Measurements from ENCODE around the gene LHB.

LHB gene

DNA sequence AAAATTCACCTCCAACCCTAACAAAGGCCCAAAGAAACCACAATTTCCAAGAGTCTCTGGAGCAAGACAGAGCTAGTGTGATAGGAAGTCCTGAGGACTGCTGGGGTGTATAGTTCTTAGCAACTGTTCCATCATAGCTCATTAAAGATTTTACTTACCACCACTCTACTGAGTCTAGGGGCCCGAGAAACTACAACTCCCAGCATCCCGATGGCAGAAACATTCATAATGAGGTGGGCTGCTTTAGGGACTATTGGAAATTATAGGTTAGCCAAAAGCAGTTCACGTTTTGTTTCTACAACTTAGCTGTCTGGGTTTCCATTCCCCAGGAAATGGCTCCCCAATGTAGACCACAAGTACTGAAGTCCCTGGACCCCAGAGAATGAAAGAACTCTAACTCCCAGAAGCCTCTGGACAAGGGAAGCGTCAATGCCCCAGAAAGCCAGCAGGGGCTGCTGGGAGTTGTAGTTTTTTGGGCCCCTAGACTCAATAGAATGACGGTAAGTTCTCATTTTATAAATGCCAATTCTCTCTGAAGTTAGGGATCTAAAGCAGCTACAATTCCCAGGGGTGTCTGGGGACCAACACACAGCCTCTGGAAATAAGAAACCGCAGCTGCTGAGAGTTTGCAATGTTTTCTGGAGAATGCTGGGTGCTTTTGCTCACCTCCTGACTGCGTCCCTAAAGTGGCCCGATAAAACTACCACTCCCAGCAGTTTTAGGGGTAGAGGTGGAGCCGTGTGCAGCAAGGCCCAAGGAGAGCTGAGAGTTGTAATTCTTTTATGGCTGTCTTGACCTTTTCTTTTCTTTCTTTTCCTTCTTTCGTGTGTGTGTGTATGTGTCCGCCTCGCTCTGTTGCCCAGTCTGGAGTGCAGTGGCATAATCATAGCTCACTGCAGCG is 40.7 kb downstream of the LHB start:
- peak; percentile 42 for DNase-seq

DNA sequence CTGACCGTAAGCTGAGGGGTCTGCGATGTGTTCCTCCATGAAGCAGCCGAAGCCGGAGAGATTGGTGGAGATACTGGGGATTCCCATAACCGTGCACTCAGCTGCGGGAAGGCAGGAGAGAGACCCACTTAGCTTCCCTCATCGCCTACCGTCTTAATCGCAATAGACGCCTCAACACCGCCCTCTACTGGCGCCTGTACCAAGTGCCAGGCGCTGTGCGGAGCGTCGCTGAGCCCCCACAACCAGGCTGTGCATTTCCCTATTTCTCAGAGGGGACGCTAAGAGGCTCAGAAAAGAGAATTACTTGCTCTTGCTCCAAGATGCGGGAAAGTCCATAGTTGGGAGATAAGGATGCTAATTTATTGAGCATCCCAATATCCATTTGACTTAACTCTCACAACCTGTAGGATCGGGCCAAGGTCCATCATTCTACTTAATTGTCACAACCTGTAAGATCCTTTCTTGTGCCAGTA is 45.9 kb downstream of the LHB start:
- peak; percentile 77 for DNase-seq

DNA sequence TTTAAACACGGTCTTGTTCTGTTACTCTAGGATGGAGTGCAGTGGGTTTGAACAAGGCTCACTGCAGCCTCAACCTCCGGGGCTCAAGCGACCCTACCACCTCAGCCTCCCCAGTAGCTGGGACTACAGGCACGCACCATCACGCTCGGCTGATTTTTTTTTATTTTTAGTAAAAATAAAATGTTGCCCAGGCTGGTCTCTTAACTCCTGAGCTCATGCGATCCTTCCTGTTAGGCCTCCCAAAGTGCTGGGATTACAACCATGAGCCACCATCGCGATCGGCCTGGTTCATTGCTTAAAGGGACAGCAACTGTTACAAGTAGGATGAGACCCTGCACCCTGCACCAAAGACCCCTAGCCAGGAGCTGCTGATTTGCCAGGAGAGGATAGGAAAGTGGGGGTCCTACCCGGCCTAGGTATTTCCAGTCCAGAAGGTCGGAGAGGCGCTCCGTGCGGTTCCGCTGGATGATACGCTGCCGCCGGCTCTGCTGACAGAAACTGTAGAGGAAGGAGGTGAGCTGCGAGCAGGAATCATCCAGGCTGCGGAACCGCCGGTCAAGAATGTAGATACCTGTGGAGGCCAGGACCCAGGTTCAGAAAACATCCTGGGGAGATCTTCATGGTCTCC is 46.6 kb downstream of the LHB start:
- DNase-seq = no peak

DNA sequence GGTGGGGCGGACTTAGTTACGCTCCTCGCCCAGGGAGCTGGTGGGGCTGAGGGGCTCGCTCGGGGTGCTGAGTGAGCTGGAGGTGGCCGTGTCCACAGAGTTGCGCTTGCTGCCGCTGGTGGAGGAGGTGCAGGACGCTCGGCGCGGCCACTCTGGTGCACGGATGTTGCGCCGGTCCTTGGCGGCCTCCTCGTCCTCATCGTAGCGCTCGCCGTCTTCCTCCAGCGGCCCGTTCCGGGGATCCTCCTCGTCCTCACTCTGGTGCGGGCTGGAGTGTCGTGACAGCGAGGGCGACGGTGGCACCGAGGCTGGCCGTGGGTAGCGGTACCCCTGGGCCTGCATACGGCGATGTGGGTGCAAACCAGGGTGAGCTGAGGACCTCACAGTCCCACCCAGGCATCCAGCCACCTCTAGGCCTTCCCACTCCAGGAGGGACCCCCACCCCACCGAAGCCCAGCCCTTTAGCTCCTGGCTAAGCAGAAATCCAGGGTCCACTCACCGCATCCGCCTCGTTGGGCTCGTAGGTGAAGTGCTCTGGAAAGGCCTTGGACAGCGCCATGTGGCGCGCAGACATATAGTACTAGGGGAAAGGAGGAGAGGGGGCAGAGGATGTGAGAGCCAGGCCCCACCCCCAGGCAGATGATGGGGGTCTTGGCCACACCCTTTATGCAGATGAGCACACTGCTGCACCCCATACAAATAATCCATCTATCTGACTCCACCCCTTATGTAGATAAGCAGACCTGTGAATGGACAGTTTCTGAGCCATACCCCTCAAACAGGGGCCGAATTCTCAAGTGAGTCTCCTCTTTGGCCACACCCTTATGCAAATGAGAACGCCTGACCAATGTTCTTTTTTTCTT is 47.4 kb downstream of the LHB start:
- no peak for DNase-seq

DNA sequence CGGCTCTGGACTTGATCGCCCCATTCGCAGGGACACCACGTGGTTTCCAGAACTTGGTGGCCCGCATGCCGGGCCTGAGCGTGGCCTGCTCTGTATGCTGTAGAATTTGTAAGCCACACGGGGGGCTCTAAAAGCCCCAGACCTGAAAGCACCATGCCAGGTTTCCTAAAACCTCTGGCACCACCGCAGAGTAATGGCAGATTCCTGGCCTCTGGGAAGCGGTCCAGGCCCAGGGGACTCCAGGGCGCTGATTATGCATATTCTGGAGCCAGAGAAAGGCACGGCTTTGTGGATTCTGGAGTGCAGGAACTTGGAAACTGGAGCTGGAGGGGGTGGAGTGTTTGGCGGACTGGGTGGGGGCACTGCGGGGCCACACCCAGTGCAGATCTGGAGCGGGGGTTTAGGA is 48.1 kb downstream of the LHB start:
- DNase-seq = no peak

DNA sequence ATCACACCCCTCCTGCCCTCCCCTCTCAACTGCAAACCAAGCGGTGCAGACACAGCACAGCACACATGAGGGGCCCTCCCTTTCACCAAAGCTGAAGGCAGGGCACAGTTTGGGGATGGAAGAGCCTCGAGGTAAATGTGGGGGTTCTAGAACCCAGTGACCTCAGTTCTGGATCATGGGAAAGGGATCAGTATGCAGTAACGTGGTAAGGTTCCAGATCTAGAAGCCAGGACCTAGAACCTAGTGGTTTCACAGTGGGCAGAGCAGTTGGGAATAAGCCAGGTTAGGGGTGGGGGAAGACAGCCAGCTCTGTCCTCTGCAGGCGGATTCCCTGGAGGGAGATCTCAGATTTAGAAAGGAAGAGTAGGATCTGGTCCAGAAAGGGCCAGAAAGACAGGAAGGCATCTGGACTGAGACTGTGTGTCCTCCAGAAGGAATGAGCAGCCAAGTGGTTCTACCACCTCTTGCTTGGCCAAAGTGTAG is 48.7 kb downstream of the LHB start:
- no peak for DNase-seq

DNA sequence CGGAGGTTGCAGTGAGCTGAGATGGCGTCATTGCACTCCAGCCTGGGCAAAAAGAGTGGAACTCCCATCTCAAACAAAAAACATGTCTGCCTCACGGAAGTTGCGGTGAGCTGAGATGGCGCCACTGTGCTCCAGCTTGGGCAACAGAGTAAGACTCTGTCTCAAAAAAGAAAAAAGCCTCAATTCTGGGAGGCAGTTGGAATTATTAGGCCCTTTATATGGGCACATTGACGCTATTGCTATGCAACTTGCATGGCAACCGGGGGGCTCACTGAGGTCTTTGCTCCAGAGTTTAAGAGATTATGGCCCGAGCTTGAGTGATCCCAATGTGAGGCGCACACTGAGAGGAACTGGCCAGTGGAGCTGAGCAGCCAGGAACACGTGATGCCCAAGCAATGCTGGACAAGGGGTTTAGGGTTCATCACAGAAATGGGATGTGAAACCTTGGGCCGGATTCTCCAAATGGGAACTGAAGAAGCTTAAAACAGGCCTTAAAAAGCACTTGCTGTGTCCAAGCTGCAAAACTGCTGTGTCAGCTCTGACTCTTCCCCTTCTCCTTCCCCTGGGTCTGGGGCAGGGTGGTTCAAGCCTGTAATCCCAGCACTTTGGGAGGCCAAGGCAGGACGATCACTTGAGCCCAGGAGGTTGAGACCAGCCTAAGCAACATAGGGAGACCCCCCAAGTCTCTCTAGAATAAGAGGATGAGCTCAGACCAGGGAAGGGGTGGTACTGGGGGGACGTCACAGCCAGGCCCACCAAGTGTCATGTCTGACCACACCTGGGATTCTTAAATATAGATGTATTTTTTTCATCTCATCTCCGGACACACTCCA is 49.3 kb downstream of the LHB start:
- peak; percentile 49 for DNase-seq

DNA sequence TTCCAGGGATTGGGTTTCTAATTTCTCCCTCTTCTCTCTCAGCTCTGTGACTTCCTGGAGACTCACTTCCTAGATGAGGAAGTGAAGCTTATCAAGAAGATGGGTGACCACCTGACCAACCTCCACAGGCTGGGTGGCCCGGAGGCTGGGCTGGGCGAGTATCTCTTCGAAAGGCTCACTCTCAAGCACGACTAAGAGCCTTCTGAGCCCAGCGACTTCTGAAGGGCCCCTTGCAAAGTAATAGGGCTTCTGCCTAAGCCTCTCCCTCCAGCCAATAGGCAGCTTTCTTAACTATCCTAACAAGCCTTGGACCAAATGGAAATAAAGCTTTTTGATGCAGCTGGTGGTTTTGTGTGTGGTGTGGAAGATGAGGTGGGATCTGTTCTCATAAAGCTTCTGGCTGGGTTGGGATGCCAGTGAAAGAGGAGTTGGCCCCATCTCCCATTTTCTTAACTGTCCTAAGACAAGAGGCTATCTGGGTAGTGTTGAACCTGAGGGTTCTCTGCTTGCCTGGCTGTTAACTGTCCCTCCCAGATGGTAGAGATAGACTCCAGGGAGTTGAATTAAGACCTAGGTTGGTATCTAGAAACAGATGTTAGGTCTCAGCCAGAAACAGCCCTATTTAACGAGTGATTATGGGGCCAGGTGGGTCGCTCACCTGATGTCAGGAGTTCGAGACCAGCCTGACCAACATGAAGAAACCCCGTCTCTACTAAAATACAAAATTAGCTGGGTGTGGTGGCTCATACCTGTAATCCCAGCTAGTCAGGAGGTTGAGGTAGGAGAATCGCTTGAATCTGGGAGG is 50.1 kb downstream of the LHB start:
- no peak for DNase-seq

All from left hindlimb (tissue), 1 donor.